HepG2 (cell line): ENCODE data around the gene ORMDL2. TPM values are rescaled to one million over a fixed set of nuclear protein-coding genes. Genes with fewer than 3 reads are reported as not detected.

Experiments used
- ATAC-seq: fragments of 200-7000 bp; cut with Tn5 transposase; 3 replicates; pipeline ENCODE4 v1.9.1; 2020; ENCODE audit warnings: mild to moderate bottlenecking, moderate library complexity
- BruUV-seq: library from RNA; stranded (reverse); fragments of 400-500 nt; replicated peaks from 2 replicates; lab custom pipeline; 2021; lab: Mats Ljungman, UMichigan
- CTCF ChIA-PET: fragments of 300-600 bp; formaldehyde crosslinking; extraction: SDS; loops from one replicate; lab custom pipeline; 2021; ENCODE audit warnings: low total read pairs, inconsistent platforms, low intra/inter-chr PET ratio; lab: Yijun Ruan, JAX
- POLR2A ChIA-PET: fragments of 350-600 bp; sonication (Branson Sonifier 250); formaldehyde crosslinking; loops from one replicate; lab custom pipeline; 2020; ENCODE audit warnings: antibody characterized with exemption, inconsistent platforms; lab: Yijun Ruan, JAX
- DNase-seq: peaks from one replicate; pipeline ENCODE4 v3.0.0-alpha.2; 2015; ENCODE audit warnings: low spot score
- FAIRE-seq: peaks from 3 replicates; lab custom pipeline; 2011; peaks lifted over from hg19 to GRCh38; lab: Jason Lieb, UNC
- H2AFZ ChIP-seq: one replicate; pipeline ENCODE4 v1.6.1; 2011; ENCODE audit warnings: low read length, inconsistent platforms
- H3K27ac ChIP-seq: fragments of 300-600 bp; 3 replicates; pipeline ENCODE4 v1.8.0; 2011; ENCODE audit warnings: mixed run types, mild to moderate bottlenecking, mixed read lengths, low read length, inconsistent platforms; ENCODE audit not compliant: insufficient read depth; ENCODE audit errors: extremely low read length
- H3K27me3 ChIP-seq, 2 experiments: fragments of 200-600 bp in 1 of 2; 2 replicates in 1 of 2; 3 replicates in 1 of 2; pipeline versions ENCODE4 v1.6.0 to v1.8.0; 2011; ENCODE audit warnings: low read length in 2 of 2, mild to moderate bottlenecking in 2 of 2, moderate library complexity in 2 of 2, inconsistent platforms in 1 of 2; ENCODE audit not compliant: insufficient read depth in 2 of 2, control insufficient read depth in 1 of 2
- H3K36me3 ChIP-seq, 2 experiments: fragments of 200-600 bp in 1 of 2; replicated peaks in 1 of 2; 2 replicates in 1 of 2; 3 replicates in 1 of 2; pipeline versions ENCODE4 v1.5.1 to v1.8.0; 2011; ENCODE audit warnings: low read length in 2 of 2, inconsistent platforms in 1 of 2; ENCODE audit not compliant: insufficient read depth in 2 of 2, control insufficient read depth in 1 of 2
- H3K4me1 ChIP-seq: 2 replicates; pipeline ENCODE4 v1.5.1; 2012; ENCODE audit warnings: low read length, inconsistent platforms; ENCODE audit not compliant: insufficient read depth
- H3K4me2 ChIP-seq: 2 replicates; pipeline ENCODE4 v1.6.0; 2011; ENCODE audit warnings: low read depth, low read length, inconsistent platforms
- H3K4me3 ChIP-seq, 3 experiments: fragments of 200-600 bp in 1 of 3; sonication (generic), shearing (Covaris generic) in 1 of 3; replicated peaks in 1 of 3; 2 replicates each; pipeline ENCODE4 v1.5.1; 2011 to 2016; ENCODE audit warnings: low read length in 3 of 3, inconsistent platforms in 2 of 3, low read depth in 2 of 3, mild to moderate bottlenecking in 2 of 3, control low read depth in 1 of 3, mixed read lengths in 1 of 3; ENCODE audit not compliant: insufficient read depth in 1 of 3
- H3K79me2 ChIP-seq: one replicate; pipeline ENCODE4 v1.6.1; 2011; ENCODE audit warnings: low read length, inconsistent platforms; ENCODE audit not compliant: insufficient read depth
- H3K9ac ChIP-seq: 2 replicates; pipeline ENCODE4 v1.6.0; 2011; ENCODE audit warnings: mild to moderate bottlenecking, low read depth, low read length, inconsistent platforms; ENCODE audit not compliant: insufficient read depth
- H3K9me3 ChIP-seq: 2 replicates; pipeline ENCODE4 v1.5.1; 2012; ENCODE audit warnings: mild to moderate bottlenecking, low read length
- H4K20me1 ChIP-seq: 2 replicates; pipeline ENCODE4 v1.6.0; 2011; ENCODE audit warnings: inconsistent platforms, mild to moderate bottlenecking, low read length, moderate library complexity; ENCODE audit not compliant: insufficient read depth
- EED ChIP-seq: sonication (generic); formaldehyde crosslinking; IDR thresholded peaks from 2 replicates; pipeline ENCODE4 v1.5.0; 2020; ENCODE audit warnings: mild to moderate bottlenecking, missing genetic modification reagents
- GFI1 ChIP-seq: sonication (generic); formaldehyde crosslinking; IDR thresholded peaks from 2 replicates; pipeline ENCODE4 v1.5.0; 2020; ENCODE audit warnings: missing genetic modification reagents, mild to moderate bottlenecking, borderline replicate concordance
- HNRNPLL ChIP-seq: fragments of 200-400 bp; formaldehyde crosslinking; IDR thresholded peaks from 2 replicates; pipeline ENCODE4 v1.6.1; 2017; ENCODE audit warnings: mild to moderate bottlenecking, low read depth, low read length; ENCODE audit not compliant: poor library complexity, severe bottlenecking
- HOXD1 ChIP-seq: sonication (generic); formaldehyde crosslinking; IDR thresholded peaks from 2 replicates; pipeline ENCODE4 v1.5.0; 2020; ENCODE audit warnings: missing genetic modification reagents
- PCBP2 ChIP-seq: fragments of 200-400 bp; formaldehyde crosslinking; optimal IDR thresholded peaks from 2 replicates; pipeline ENCODE3; 2018; ENCODE audit warnings: low read length, low read depth; ENCODE audit not compliant: poor library complexity, severe bottlenecking
- SMAD9 ChIP-seq: sonication (generic); formaldehyde crosslinking; IDR thresholded peaks from 2 replicates; pipeline ENCODE4 v1.5.1; 2020; ENCODE audit warnings: mild to moderate bottlenecking, missing genetic modification reagents
- SRSF4 ChIP-seq: fragments of 200-400 bp; formaldehyde crosslinking; IDR thresholded peaks from one replicate; pipeline ENCODE4 v1.6.1; 2018; ENCODE audit warnings: mild to moderate bottlenecking, low read depth, low read length, moderate library complexity; ENCODE audit not compliant: poor library complexity, severe bottlenecking
- YEATS2 ChIP-seq: sonication (generic); formaldehyde crosslinking; IDR thresholded peaks from 2 replicates; pipeline ENCODE4 v1.4.0; 2020; ENCODE audit warnings: missing genetic modification reagents, borderline replicate concordance
- ZNF773 ChIP-seq: sonication (generic); formaldehyde crosslinking; IDR thresholded peaks from 2 replicates; pipeline ENCODE4 v1.4.0; 2020; ENCODE audit warnings: missing genetic modification reagents, borderline replicate concordance
- WGBS: methylation state at CpG from one replicate; pipeline ENCODE4 v1.1.6; 2017; ENCODE audit warnings: low lambda C conversion rate; 5-methylcytosine and 5-hydroxymethylcytosine counted together
- in situ Hi-C: cut with HindIII; loops from 2 replicates; pipeline ENCODE4 v1.10.0; 2017; ENCODE audit warnings: low pct_unique_long_range_greater_than_20kb; ENCODE audit not compliant: extremely low pct_ligation_motif_present
- intact Hi-C: fragments of 100-400 bp; cut with micrococcal nuclease; formaldehyde crosslinking; loops from one replicate; pipeline ENCODE4 v1.10.0; 2022; ENCODE audit not compliant: unreplicated experiment
- polyA plus RNA-seq, 8 experiments: library from polyadenylated mRNA; depleted of rRNA in 3 of 8; stranded (reverse) in 7 of 8; unstranded in 1 of 8; fragments of >200 nt; fragmentation: Illumina TruSeq in 4 of 8; extraction: Trizol in 4 of 8; gene quantifications; 2 replicates each; pipeline versions ENCODE4 v1.2.1 to v1.2.3, GENCODE V29; 2011 to 2016; ENCODE audit warnings: low read depth in 4 of 8, missing spikeins in 1 of 8, mixed read lengths in 1 of 8; ENCODE audit not compliant: insufficient read depth in 1 of 8
- total RNA-seq, 5 experiments: library from RNA; depleted of rRNA; stranded (reverse); fragments of >200 nt; fragmentation: Illumina TruSeq; extraction: Trizol; gene quantifications; 2 replicates each; pipeline ENCODE4 v1.2.3, GENCODE V29; 2016; ENCODE audit warnings: low read depth in 1 of 5
- TF ChIP-seq, protein P1 (sequence below): sonication (generic); formaldehyde crosslinking; IDR thresholded peaks from 2 replicates; pipeline ENCODE4 v1.4.0; 2020; ENCODE audit warnings: mild to moderate bottlenecking, missing genetic modification reagents
- TF ChIP-seq, protein P2 (sequence below), 2 experiments: sonication (generic) in 1 of 2; formaldehyde crosslinking in 1 of 2; IDR thresholded peaks; 2 replicates each; pipeline versions ENCODE4 v1.6.1 to v1.9.0; 2014 to 2022; ENCODE audit warnings: antibody characterized with exemption in 1 of 2, borderline replicate concordance in 1 of 2, inconsistent platforms in 1 of 2, low read depth in 1 of 2, missing genetic modification reagents in 1 of 2

ORMDL2 gene
- total and polyA plus RNA-seq, 2 of the 13 experiments (the other 11 are each of a cell fraction or from before 2014, with no cell fraction given) = 24.0 to 28.6 TPM

DNA sequence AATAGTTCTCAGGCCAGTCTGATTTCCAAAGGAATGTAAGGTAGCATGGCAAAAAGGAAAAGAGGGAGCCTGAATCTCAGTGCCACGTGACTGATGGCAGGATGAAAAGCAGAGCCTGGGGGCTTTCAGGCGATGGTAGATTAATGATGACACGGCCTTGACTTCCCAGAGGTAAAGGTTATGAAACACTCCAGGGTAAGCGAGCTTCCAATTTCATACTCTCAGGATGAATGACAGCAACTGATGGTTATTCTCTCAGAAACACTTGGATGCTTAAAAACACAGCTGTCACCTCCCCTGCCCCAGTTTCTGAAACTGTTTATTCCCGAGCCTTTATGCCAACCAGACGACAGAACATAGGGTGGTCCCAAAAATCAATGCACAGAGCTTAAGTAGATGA is 46.1 kb upstream of the ORMDL2 start (continued):
- TF ChIP-seq ZNF773 = no peak
- TF ChIP-seq, protein P1, sequence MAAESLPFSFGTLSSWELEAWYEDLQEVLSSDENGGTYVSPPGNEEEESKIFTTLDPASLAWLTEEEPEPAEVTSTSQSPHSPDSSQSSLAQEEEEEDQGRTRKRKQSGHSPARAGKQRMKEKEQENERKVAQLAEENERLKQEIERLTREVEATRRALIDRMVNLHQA (CRISPR knock-in tag) = no peak
- no peak for TF ChIP-seq YEATS2 (CRISPR knock-in tag)
- no peak for TF ChIP-seq SMAD9
- TF ChIP-seq EED (CRISPR knock-in tag) = no peak

DNA sequence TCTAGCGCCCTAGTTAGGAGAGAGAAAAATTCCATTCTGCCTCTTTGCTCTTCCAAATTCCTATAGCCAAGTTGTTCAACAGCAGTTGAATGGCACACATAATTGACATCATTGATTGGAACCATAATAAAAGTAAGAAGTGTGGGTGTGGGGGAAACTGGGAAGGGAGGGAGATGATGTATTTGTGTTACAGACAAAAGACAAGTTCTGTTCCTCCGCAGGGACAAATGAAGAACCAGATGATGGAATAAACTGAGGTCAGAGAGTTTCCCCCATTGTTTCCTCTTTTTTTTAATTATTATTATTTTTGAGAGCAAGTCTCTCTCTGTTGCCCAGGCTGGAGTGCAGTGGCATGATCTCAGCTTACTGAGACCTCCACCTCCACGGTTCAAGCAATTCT is 40.0 kb upstream of the ORMDL2 start:
- no peak overlapping the region for H3K9ac ChIP-seq
- DNase-seq (no peak), FAIRE-seq (no peak), ATAC-seq (no peak)
- H3K4me3 ChIP-seq = no peak overlapping the region
- H3K27me3 ChIP-seq = no peaks in the 10 kb centered on the region
- no peaks in the 10 kb centered on the region for H3K79me2 ChIP-seq
- 93% methylated on average over 3 of the region's 3 CpGs for WGBS
- no peak overlapping the region for H3K27ac ChIP-seq
- H3K4me1 ChIP-seq = no peaks in the 10 kb centered on the region
- H4K20me1 ChIP-seq = no peaks in the 10 kb centered on the region; the same call in 1 of the 2 replicates
- TF ChIP-seq HNRNPLL (no peak), HOXD1 (CRISPR knock-in tag) (no peak), GFI1 (CRISPR knock-in tag) (no peak), SRSF4 (no peak), PCBP2 (no peak)
- TF ChIP-seq, protein P2, sequence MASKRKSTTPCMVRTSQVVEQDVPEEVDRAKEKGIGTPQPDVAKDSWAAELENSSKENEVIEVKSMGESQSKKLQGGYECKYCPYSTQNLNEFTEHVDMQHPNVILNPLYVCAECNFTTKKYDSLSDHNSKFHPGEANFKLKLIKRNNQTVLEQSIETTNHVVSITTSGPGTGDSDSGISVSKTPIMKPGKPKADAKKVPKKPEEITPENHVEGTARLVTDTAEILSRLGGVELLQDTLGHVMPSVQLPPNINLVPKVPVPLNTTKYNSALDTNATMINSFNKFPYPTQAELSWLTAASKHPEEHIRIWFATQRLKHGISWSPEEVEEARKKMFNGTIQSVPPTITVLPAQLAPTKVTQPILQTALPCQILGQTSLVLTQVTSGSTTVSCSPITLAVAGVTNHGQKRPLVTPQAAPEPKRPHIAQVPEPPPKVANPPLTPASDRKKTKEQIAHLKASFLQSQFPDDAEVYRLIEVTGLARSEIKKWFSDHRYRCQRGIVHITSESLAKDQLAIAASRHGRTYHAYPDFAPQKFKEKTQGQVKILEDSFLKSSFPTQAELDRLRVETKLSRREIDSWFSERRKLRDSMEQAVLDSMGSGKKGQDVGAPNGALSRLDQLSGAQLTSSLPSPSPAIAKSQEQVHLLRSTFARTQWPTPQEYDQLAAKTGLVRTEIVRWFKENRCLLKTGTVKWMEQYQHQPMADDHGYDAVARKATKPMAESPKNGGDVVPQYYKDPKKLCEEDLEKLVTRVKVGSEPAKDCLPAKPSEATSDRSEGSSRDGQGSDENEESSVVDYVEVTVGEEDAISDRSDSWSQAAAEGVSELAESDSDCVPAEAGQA (IDR thresholded peaks at IDR 0.05; ENCODE audit: low read depth) = no peak
- TF ChIP-seq, protein P2 (CRISPR knock-in tag; IDR thresholded peaks at IDR 0.05; ENCODE audit: borderline replicate concordance) = no peak
- POLR2A ChIA-PET = no interaction called here
- no peak overlapping the region for H3K4me2 ChIP-seq
- peaks cover 6 to 53% of the 10 kb centered on the region in 2 experiments for H3K36me3 ChIP-seq
- intact Hi-C loops = no loop called here
- CTCF ChIA-PET = no interaction called here
- no peaks in the 10 kb centered on the region for H3K9me3 ChIP-seq
- no TSS peak for BruUV-seq
- no peak overlapping the region for H2AFZ ChIP-seq
- in situ Hi-C loops = no loop called here
